ENCODE measurements around the gene ASF1B. TPM values are rescaled to one million over a fixed set of nuclear protein-coding genes. Genes with fewer than 3 reads are reported as not detected.

ASF1B gene
- total RNA-seq, 6 donors from 2014 or later: 1.2 to 4.9 (median 3.0) TPM

DNA sequence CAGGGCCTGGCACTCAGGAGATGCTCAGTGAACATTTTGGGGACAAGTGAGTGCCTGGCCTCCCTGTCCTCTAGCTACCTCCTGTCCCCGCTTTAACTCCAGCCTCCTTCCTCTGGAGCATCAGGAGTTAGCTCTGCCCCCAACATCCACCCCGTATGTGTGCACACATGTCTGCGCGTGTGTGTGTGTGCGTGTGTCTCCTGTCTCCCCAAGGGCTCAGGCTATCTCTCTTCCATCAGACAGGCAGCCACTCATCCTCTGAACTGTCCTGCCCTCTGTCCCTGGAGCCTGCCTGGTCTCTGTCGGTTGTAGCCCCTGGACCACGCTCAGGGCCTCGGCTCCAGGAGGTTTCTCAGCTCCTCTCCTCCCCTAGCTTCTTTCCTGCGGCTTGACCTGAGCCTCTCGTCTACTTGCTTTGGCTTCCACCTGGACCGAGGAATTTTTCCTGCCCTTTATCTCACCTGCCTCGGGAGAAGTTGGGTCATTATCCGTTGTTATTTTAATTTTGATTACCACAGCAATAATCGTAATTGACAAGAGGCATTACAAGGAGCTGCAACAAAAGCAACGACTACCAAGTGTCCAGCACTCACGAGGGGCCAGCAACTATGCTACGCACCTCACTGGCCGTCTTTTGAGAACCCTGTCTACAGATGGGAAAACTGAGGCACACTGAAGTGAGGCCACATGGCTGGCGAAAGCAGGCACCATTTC lies 32.0 kb upstream of the ASF1B start:
- Histone ChIP-seq H3K4me3 (no peak overlapping the region), H3K36me3 (peaks cover 5 to 47% (median 24%) of the 10 kb centered on the region in 4 donors), H3K9me3 (no peaks in the 10 kb centered on the region), H3K4me1 (peaks cover 16 to 25% (median 21%) of the 10 kb centered on the region in 4 donors), H3K27me3 (no peaks in the 10 kb centered on the region), H3K27ac (peak overlapping the region in 3 of 4 donors; percentile 48 to 80 (median 80))
- ATAC-seq (ENCODE audit: low FRiP score in 2 of 2): no peak
- TF ChIP-seq EP300 (IDR thresholded peaks at IDR 0.05) (no peak), POLR2A (IDR thresholded peaks at IDR 0.05) (no peak), POLR2AphosphoS5 (IDR thresholded peaks at IDR 0.05) (no peak)
- TF ChIP-seq, protein P1, sequence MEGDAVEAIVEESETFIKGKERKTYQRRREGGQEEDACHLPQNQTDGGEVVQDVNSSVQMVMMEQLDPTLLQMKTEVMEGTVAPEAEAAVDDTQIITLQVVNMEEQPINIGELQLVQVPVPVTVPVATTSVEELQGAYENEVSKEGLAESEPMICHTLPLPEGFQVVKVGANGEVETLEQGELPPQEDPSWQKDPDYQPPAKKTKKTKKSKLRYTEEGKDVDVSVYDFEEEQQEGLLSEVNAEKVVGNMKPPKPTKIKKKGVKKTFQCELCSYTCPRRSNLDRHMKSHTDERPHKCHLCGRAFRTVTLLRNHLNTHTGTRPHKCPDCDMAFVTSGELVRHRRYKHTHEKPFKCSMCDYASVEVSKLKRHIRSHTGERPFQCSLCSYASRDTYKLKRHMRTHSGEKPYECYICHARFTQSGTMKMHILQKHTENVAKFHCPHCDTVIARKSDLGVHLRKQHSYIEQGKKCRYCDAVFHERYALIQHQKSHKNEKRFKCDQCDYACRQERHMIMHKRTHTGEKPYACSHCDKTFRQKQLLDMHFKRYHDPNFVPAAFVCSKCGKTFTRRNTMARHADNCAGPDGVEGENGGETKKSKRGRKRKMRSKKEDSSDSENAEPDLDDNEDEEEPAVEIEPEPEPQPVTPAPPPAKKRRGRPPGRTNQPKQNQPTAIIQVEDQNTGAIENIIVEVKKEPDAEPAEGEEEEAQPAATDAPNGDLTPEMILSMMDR (IDR thresholded peaks at IDR 0.05): no peak
- DNase-seq: no peak
- WGBS, 2 donors: 85 to 89% methylated on average over 19 of the region's 19 CpGs

DNA sequence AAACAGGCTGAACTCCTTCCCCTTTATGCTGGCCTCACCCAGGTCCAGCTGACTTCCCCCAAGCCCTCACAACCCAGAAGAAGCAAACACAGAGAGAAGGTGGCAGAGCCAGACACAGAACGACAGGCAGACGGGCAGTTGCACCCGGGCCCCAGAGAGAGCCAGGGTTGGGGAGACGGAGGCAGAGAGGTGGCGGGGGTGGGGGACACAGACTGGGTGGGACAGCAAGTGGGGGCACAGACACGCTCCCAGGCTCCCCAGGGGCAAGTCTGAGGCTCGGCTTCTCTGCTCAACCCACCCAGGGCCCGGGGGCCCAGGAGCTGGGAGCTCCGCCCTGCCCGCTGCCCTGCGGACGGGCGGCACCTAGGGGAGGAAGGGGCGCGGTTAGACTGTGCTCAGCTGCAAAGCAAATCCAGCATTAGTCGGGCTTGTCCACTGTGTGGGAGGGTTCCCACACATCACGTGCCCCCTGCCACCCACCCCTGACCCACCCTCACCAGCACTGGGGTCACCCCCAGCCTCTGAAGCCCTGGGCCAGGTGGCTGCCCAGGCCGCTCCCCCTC lies 31.3 kb upstream of the ASF1B start:
- Histone ChIP-seq H3K9me3 (no peaks in the 10 kb centered on the region), H3K27ac (peak overlapping the region; percentile 12 to 80 (median 64)), H3K4me3 (peak overlapping the region in 2 of 4 donors; percentile 2 to 25), H3K27me3 (no peaks in the 10 kb centered on the region), H3K4me1 (peaks cover 16 to 25% (median 21%) of the 10 kb centered on the region in 4 donors), H3K36me3 (peaks cover 5 to 46% (median 25%) of the 10 kb centered on the region in 4 donors)
- peak in 1 of 2 donors; percentile 24 for DNase-seq
- WGBS, 2 donors: 32% methylated on average over 16 of the region's 18 CpGs; no CpG with 5 or more reads in 1 of the 2 donors
- no peak for TF ChIP-seq EP300 (IDR thresholded peaks at IDR 0.05)
- TF ChIP-seq POLR2A (IDR thresholded peaks at IDR 0.05): no peak
- TF ChIP-seq, protein P1 (IDR thresholded peaks at IDR 0.05): no peak
- TF ChIP-seq POLR2AphosphoS5 (IDR thresholded peaks at IDR 0.05): no peak
- ATAC-seq (ENCODE audit: low FRiP score in 2 of 2): peak; percentile 20 to 57

DNA sequence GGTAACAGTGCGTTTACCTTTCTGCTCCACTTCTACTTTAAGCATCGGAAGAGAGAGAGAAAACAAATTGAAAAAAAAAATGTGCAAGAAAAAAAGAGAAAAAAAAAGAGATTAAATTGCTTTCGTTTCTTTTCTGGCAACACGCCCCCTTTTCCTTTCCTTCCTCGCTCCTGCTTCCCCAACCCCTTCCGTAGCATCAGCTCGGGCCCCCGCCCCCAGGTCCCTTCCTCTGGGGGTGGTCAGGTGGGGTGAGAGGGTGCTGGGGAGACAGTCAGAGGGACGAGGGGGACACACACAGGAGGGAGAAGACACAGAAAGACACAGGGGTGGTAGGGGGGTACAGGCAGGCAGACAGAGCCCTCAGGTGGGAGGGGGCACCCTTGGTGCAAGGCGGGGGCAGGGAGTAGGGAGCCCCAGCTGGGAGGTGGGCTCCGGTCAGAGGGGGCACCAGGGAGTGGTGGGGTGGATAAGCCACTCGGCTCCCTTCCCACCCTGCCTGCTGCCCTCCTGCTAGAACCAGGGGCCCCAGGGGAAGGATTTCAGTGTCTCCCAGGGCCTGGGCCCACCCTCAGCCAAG lies 30.7 kb upstream of the ASF1B start:
- DNase-seq (no peak), ATAC-seq (ENCODE audit: low FRiP score in 2 of 2) (no peak)
- Histone ChIP-seq H3K9me3 (no peaks in the 10 kb centered on the region), H3K27me3 (no peaks in the 10 kb centered on the region), H3K36me3 (peaks cover 5 to 44% (median 25%) of the 10 kb centered on the region in 4 donors), H3K27ac (peak overlapping the region; percentile 12 to 80 (median 64)), H3K4me1 (peaks cover 16 to 25% (median 21%) of the 10 kb centered on the region in 4 donors), H3K4me3 (peak overlapping the region in 2 of 4 donors; percentile 2 to 15)
- WGBS, 2 donors: 47 to 51% methylated on average over 10 to 12 of the region's 12 CpGs
- TF ChIP-seq POLR2A (IDR thresholded peaks at IDR 0.05) (no peak), EP300 (IDR thresholded peaks at IDR 0.05) (no peak), POLR2AphosphoS5 (IDR thresholded peaks at IDR 0.05) (no peak)
- TF ChIP-seq, protein P1 (IDR thresholded peaks at IDR 0.05): no peak

DNA sequence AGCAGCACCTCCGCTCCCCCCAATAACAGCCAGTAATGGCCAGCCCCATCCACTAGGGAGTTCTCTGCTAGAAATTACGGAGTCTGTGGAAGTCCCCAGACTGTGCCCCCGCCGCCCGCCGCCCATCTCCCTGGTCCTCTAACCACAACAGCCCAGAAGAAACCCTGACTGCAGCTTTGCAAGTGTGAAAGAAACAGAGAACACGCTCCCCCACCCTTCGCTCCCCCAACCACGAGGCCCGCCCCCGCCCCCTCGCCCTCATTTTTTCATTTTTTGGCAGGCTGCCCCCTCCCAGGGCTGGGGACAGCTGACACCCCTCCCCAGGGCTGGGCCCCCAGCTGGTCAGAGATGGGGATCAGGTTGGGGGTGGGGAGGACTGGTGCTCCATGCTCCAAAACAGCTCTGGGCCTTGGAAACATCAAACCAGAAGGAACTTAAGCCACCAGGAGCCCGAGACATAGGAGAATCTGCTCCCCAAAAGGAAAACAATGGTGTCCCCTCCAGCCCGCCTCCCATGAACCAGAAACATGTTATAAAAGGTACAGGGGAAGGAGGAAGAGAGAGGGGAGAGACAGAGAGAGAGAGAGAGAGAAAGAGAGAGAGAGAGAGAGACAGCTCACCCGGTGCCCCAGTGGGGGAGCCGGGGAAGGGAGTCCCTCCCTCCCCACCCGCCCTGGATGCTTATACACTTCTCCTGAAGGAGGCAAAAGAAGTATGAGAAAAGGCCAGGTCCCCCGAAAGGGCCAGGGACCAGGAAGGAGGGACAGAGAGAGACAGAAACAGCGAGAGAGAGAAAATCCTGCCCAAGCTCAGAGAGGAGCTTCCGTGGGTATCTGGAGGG lies 29.8 kb upstream of the ASF1B start:
- Histone ChIP-seq H3K4me1 (peaks cover 16 to 25% (median 21%) of the 10 kb centered on the region in 4 donors), H3K9me3 (no peaks in the 10 kb centered on the region), H3K27me3 (no peaks in the 10 kb centered on the region), H3K4me3 (no peak overlapping the region), H3K36me3 (peaks cover 5 to 38% (median 18%) of the 10 kb centered on the region in 4 donors), H3K27ac (peak overlapping the region in 2 of 4 donors; percentile 1 to 80)
- 54 to 63% methylated on average over 20 of the region's 20 CpGs for WGBS, 2 donors
- DNase-seq (no peak), ATAC-seq (ENCODE audit: low FRiP score in 2 of 2) (no peak)
- TF ChIP-seq POLR2A (IDR thresholded peaks at IDR 0.05): no peak
- no peak for TF ChIP-seq POLR2AphosphoS5 (IDR thresholded peaks at IDR 0.05)
- TF ChIP-seq EP300 (IDR thresholded peaks at IDR 0.05): no peak
- TF ChIP-seq, protein P1 (IDR thresholded peaks at IDR 0.05): no peak

All from upper lobe of left lung (tissue), 6 donors.